Stimulated activated CD8-positive, alpha-beta memory T cell treated with anti-CD3 and anti-CD28 coated beads, Interleukin-15, amount 100 ng/mL, for 1 hour (primary cell): ENCODE results near the gene PKIB.
"Not testable (repeated sequence)": the region's sequence is repeated elsewhere in the genome, so short reads cannot be mapped to it uniquely, and the experiment has no call there.

Experiments used
- DNase-seq: peaks from one replicate; pipeline ENCODE4 v3.0.0-alpha.2; 2020; ENCODE audit warnings: low read depth

Gene PKIB

GRCh38 chr6:122710908-122711635 lies 100.9 kb downstream of the PKIB start:
- no peak for DNase-seq

- DNase-seq = no peak
Measured at GRCh38 chr6:122712093-122712447, 101.9 kb downstream of the PKIB start.

GRCh38 chr6:122712448-122713137 lies 102.4 kb downstream of the PKIB start:
- DNase-seq = no peak

GRCh38 chr6:122713138-122713537 lies 102.9 kb downstream of the PKIB start:
- no peak for DNase-seq

- no peak for DNase-seq
Measured at GRCh38 chr6:122714059-122714458, 103.9 kb downstream of the PKIB start.

GRCh38 chr6:122715725-122716124 lies 105.5 kb downstream of the PKIB start:
- no peak for DNase-seq

- DNase-seq = no peak
Measured at GRCh38 chr6:122717350-122717749, 107.1 kb downstream of the PKIB start.

- no peak for DNase-seq
Measured at GRCh38 chr6:122718616-122719015, 108.4 kb downstream of the PKIB start.

- no peak for DNase-seq
Measured at GRCh38 chr6:122719176-122719575, 109.0 kb downstream of the PKIB start.

- DNase-seq = no peak
Measured at GRCh38 chr6:122722746-122723145, 112.5 kb downstream of the PKIB start.

- no peak for DNase-seq
Measured at GRCh38 chr6:122726649-122727048, 116.4 kb downstream of the PKIB start.

- no peak for DNase-seq
Measured at GRCh38 chr6:122727244-122727643, 117.0 kb downstream of the PKIB start.

GRCh38 chr6:122730334-122730733 lies 120.1 kb downstream of the PKIB start:
- no peak for DNase-seq

GRCh38 chr6:122730775-122731386 lies 120.7 kb downstream of the PKIB start:
- DNase-seq = no peak

GRCh38 chr6:122733259-122733658 lies 123.1 kb downstream of the PKIB start:
- no peak for DNase-seq

GRCh38 chr6:122734529-122735395 lies 124.6 kb downstream of the PKIB start:
- DNase-seq = no peak

GRCh38 chr6:122735582-122735981 lies 125.4 kb downstream of the PKIB start:
- DNase-seq = no peak

GRCh38 chr6:122736163-122736562 lies 126.0 kb downstream of the PKIB start:
- no peak for DNase-seq

- no peak for DNase-seq
Measured at GRCh38 chr6:122736616-122737015, 126.4 kb downstream of the PKIB start.

GRCh38 chr6:122740091-122740490 lies 129.9 kb downstream of the PKIB start:
- no peak for DNase-seq

GRCh38 chr6:122740936-122741335 lies 130.7 kb downstream of the PKIB start:
- DNase-seq = no peak

GRCh38 chr6:122744247-122744646 lies 134.0 kb downstream of the PKIB start:
- DNase-seq = not testable (repeated sequence)
